Brain microvascular endothelial cell (primary cell): ENCODE results near the gene SOBP.

Experiments used
- DNase-seq: peaks from one replicate; pipeline ENCODE4 v3.0.0-alpha.2; 2020
- H3K27ac ChIP-seq: fragments of 250-450 bp; sonication (Bioruptor Pico); 2 replicates; pipeline ENCODE4 v1.5.1; 2020; ENCODE audit warnings: mild to moderate bottlenecking, moderate library complexity
- H3K27me3 ChIP-seq: fragments of 250-450 bp; sonication (Bioruptor Pico); replicated peaks from 2 replicates; pipeline ENCODE4 v1.5.1; 2020; ENCODE audit warnings: mild to moderate bottlenecking
- H3K36me3 ChIP-seq: fragments of 250-450 bp; sonication (Bioruptor Pico); replicated peaks from 2 replicates; pipeline ENCODE4 v1.5.1; 2020; ENCODE audit warnings: mild to moderate bottlenecking
- H3K4me3 ChIP-seq: 2 replicates; pipeline ENCODE4 v1.5.1; 2011; ENCODE audit warnings: low read depth, mild to moderate bottlenecking, control low read depth, low read length, moderate library complexity
- in situ Hi-C: cut with HindIII; loops from 2 replicates; pipeline ENCODE4 v1.10.0; 2017; ENCODE audit warnings: low sequenced_read_pairs, low pct_ligation_motif_present
- TF ChIP-seq, protein P1 (sequence below): IDR thresholded peaks from 2 replicates; pipeline ENCODE4 v1.5.1; 2011; ENCODE audit warnings: low read depth, mild to moderate bottlenecking, moderate library complexity, low read length, control low read depth, inconsistent platforms; ENCODE audit errors: missing control alignments

The SOBP gene

GRCh38 chr6:107579456-107580056 lies 89.6 kb downstream of the SOBP start:
- TF ChIP-seq, protein P1, sequence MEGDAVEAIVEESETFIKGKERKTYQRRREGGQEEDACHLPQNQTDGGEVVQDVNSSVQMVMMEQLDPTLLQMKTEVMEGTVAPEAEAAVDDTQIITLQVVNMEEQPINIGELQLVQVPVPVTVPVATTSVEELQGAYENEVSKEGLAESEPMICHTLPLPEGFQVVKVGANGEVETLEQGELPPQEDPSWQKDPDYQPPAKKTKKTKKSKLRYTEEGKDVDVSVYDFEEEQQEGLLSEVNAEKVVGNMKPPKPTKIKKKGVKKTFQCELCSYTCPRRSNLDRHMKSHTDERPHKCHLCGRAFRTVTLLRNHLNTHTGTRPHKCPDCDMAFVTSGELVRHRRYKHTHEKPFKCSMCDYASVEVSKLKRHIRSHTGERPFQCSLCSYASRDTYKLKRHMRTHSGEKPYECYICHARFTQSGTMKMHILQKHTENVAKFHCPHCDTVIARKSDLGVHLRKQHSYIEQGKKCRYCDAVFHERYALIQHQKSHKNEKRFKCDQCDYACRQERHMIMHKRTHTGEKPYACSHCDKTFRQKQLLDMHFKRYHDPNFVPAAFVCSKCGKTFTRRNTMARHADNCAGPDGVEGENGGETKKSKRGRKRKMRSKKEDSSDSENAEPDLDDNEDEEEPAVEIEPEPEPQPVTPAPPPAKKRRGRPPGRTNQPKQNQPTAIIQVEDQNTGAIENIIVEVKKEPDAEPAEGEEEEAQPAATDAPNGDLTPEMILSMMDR, result no peak
- in situ Hi-C loops, result no loop called here
- Histone ChIP-seq H3K4me3 (no peak overlapping the region), H3K36me3 (no peaks in the 10 kb centered on the region), H3K27ac (no peak overlapping the region), H3K27me3 (no peaks in the 10 kb centered on the region)
- DNase-seq, result no peak

DNA sequence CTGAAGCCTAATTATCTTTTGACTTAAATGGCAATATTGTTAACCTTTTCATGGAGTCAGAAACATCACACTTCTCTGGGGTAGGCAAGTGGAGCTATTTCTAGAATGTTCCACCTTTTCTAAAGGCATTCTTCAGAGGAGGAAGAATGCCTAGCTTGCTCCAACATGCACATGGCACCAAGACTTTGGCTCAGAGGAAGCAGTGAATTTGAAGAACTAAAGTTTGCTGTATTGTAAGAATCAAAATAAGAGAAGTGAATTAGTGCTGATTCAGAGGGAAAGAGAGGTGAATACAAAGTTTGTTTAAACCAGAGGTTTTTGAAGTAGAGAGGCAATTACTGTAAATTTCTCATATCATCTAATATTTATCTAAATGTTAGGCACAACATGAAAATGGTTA lies 92.2 kb downstream of the SOBP start:
- Histone ChIP-seq H3K27me3 (no peaks in the 10 kb centered on the region), H3K36me3 (no peaks in the 10 kb centered on the region), H3K4me3 (no peak overlapping the region), H3K27ac (no peak overlapping the region)
- no peak for DNase-seq
- TF ChIP-seq, protein P1, result no peak
- in situ Hi-C loops, result no loop called here

- Histone ChIP-seq H3K4me3 (no peak overlapping the region), H3K36me3 (no peaks in the 10 kb centered on the region), H3K27ac (no peak overlapping the region), H3K27me3 (no peaks in the 10 kb centered on the region)
- TF ChIP-seq, protein P1, result no peak
- no peak for DNase-seq
- in situ Hi-C loops, result no loop called here
These were observed 94.8 kb downstream of the SOBP start for GRCh38 chr6:107584726-107585125.

- no peak for DNase-seq
- in situ Hi-C loops, result no loop called here
- no peak overlapping the region for H3K27ac ChIP-seq
These were observed 96.0 kb downstream of the SOBP start for GRCh38 chr6:107585815-107586435.

DNA sequence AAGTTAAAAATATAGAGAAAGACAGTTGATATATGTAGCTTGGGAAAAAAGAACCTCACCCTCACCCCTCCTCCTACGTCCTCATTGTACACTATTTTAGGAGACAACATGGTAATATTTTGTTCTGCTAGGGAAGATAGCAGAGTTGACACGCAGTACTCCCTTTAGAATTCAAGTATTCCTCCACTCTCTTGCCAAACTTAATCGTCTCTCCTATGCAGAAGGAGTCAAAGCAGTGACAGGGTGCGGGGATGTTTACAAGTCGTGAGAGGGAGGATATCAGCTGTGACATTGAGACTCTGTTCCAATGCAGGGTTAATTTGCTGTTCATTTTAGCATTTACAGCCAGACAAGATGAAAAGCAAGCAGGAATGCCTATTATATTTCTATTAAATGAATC lies 97.5 kb downstream of the SOBP start:
- Histone ChIP-seq H3K27ac (no peak overlapping the region), H3K36me3 (no peaks in the 10 kb centered on the region), H3K4me3 (no peak overlapping the region), H3K27me3 (no peaks in the 10 kb centered on the region)
- DNase-seq, result no peak
- TF ChIP-seq, protein P1, result no peak
- in situ Hi-C loops, result no loop called here

More at GRCh38 chr6:107585815-107586435, 96.0 kb downstream of the SOBP start:
- H3K4me3 ChIP-seq, result no peak overlapping the region
- H3K36me3 ChIP-seq, result no peaks in the 10 kb centered on the region
- TF ChIP-seq, protein P1, result no peak
- H3K27me3 ChIP-seq, result no peaks in the 10 kb centered on the region

DNA sequence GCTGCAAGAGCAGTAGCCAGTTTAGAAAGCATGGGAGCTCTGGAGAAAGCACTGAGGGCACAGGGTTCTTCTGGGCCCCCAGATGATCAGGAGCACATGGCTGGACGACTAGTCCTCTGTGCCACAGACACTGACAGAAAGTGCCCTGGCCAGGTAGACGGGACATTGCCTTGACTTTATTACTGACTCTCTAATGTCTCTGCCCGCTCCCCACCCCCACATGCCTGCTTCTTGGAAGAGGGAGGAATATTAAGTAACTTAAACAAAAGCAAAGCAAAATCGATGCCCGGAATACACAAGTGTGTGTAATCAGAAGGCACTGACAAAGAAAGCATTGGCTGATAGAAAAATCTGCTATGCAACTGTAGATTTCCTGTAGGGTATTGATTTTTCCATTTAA lies 99.3 kb downstream of the SOBP start:
- Histone ChIP-seq H3K27ac (no peak overlapping the region), H3K27me3 (no peaks in the 10 kb centered on the region), H3K4me3 (no peak overlapping the region), H3K36me3 (no peaks in the 10 kb centered on the region)
- in situ Hi-C loops, result no loop called here
- TF ChIP-seq, protein P1, result no peak
- DNase-seq, result no peak
